OCI-M1 (cell line): ENCODE measurements around the gene L3MBTL4.
"Not testable (repeated sequence)": the region's sequence is repeated elsewhere in the genome, so short reads cannot be mapped to it uniquely, and the experiment has no call there.

ENCODE experiments used
- DNase-seq: peaks from one replicate; lab custom pipeline; 2025; lab: John Stamatoyannopoulos, UW

The L3MBTL4 gene

GRCh38 chr18:6414723-6415417, at the start of gene L3MBTL4:
Gene L3MBTL4 (minus strand): TSS chr18:6414911. CDS start chr18:6311625, 103,286 bp downstream.
- DNase-seq: no peak

DNA sequence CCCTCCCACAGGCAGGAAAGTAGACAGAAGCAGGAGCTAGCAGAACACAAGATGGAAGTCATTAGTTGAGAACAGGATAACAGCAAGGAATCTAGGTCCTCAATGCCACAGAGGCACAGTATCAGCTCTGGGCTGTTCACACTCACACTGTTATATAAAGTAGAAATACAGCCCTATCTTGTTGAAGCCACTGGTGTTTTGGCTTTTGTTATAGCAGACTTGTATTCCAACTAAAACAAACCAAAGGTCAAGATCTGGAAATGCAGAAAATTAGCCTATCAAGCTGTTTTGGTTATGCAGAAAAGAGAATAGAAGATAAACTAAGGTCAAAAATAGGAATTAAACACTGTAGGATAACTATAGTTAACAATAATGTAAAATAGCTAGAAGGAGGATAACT, 37.5 kb upstream of the L3MBTL4 start:
- no peak for DNase-seq

- no peak for DNase-seq
These were observed 34.5 kb upstream of the L3MBTL4 start for GRCh38 chr18:6449213-6449612.

DNA sequence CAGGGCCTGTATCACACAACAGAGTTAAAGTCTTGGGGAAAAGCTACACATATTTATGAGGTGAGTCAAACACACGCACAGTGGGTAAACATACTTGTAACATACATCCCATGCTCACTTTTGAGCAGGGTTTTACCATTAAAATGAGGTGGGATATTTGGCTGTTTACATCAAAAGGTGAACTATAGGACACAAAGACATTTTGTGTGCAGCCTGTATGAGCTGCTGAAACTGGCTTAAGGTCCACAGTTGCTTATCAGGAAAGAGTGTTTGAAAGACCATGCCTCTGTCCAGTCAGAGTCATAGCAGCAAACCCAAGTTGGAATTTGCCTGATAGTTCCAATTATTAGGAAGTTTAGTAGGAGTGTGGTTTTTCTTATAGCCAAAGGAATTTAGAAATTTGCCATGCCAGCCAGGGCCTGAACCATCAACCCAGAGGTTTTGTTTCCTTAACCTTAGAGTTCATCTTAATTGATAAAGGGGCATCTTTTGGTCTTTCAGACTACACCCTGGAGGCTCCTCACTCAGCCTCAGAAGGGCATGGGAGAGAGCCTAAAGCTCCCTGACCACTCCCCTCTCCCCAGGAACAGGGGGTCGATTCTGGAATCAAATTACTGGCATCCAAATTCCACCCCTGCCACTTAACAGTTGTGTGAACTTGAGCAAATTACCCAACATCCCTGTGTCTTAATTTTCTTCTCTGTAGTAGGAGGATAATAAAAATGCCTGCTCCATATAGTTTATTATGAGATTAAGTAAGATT, 29.9 kb upstream of the L3MBTL4 start:
- DNase-seq: no peak

- no peak for DNase-seq
These were observed 26.5 kb upstream of the L3MBTL4 start for GRCh38 chr18:6441200-6441599.

GRCh38 chr18:6437937-6438818, 23.5 kb upstream of the L3MBTL4 start:
- DNase-seq: no peak

DNA sequence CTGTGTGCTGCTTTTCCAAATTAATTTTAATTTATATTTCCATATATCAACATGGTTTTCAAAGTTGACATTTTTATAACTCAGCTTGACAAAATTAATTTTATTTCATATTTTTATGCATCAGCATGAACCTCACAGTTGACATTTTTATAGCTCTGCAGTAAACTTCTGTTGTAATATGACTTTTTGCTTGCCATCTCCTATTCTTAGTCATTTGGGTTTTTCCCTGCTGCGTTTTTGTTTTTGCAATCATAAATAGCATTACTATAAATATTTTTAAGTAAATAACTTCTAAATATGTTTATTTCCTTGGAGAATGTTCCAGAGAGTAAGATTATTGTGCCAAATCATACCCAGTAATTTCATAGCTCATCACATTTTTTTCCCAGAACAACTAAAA, 21.0 kb upstream of the L3MBTL4 start:
- no peak for DNase-seq

GRCh38 chr18:6434987-6435709, 20.4 kb upstream of the L3MBTL4 start:
- DNase-seq: no peak

GRCh38 chr18:6434481-6434880, 19.8 kb upstream of the L3MBTL4 start:
- DNase-seq: no peak

GRCh38 chr18:6431659-6432318, 17.1 kb upstream of the L3MBTL4 start:
- DNase-seq: no peak

- no peak for DNase-seq
These were observed 14.2 kb upstream of the L3MBTL4 start for GRCh38 chr18:6428851-6429395.

DNA sequence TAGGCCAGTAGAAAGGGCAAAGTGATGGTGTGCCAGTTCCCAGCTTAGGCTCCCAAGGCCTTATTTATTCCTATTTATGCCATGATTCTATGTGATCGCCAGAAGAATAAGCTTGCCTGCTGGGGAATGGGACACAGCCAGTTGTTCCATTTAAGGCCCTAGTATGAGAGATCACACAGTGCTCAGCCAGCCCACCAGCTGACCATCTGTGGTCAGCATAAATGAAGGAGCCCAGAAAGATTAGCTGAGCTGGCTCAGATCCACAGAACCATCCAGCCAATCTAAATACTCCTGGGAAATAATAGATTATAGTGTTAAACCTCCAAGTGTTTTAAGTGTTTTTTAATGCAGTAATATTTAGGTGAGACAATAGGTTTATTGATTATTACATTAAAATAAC, 12.6 kb upstream of the L3MBTL4 start:
- DNase-seq: no peak

DNA sequence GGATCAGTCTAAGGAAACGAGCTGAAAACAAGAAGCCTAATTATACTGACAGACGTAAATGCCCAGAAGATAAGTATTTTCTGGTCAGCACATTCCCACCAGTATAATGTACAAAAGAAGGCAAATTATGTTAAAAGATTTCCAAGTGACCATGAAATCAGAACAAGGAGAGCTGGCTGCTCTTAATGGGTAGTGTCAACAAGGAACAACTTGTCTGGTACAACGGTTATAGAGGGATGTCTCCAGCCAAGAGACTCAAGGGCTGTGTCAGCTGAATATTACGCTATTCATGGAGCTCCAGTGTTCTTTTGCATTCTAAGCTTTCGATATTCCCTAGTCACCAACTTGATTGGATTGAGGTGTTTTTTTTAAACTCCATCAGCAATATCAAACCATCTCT, 8.6 kb upstream of the L3MBTL4 start:
- no peak for DNase-seq

DNA sequence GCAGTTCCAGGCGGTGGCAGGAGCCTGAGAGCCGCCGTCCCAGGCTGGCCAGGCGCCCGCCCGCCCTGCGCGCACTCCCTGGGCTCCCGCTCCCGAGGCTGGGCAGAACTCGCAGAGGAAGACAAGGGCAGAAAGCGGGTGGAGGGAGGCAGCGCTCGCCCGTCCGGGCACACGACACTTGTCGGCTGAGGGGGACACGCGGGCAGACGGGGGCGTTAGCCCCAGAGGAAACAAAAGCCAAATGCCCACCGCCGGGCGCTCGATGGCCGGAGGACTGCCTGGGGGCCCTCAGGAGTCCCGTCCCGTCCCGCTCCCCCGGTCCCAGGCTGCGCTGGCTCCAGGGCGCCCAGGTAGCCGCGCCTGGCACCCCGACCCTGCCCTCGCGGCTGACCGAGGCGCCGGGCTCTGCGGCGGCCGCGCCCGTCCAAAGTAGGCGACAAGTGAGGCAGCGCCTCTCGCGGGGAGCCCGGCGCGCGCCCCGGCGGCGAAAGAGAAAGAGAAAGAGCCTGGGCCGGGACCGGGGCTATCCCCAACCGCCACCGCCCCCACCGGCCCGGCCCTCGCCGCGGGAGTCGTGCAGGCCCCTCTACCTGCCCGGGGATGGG, 491 bp downstream of the L3MBTL4 start:
- DNase-seq: no peak

DNA sequence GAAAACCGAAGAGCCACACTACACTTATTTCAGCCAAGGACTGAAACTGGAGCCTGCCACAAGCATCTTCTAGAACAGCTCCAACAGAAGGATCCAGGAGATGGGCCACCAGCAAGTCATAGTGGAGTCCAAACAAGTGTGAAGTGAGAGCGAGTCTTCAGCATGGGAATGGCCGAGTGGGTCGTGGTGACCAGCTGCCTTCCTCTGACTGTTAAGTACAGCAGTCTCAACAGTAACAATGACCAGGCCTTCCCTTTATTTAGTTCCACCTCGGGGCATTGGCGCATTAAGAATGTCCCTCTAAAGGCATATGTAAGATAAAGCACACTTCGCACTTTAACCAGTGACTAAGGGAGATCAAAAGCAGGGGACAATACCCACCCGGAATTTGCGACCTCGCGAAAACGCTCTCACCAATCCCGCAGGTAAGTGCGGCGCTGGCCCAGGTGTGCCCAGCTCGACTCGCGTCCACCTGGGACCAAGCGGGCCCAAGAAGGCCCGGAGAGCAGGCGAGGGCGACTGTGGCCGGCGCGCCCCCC, 1.1 kb downstream of the L3MBTL4 start:
- no peak for DNase-seq

DNA sequence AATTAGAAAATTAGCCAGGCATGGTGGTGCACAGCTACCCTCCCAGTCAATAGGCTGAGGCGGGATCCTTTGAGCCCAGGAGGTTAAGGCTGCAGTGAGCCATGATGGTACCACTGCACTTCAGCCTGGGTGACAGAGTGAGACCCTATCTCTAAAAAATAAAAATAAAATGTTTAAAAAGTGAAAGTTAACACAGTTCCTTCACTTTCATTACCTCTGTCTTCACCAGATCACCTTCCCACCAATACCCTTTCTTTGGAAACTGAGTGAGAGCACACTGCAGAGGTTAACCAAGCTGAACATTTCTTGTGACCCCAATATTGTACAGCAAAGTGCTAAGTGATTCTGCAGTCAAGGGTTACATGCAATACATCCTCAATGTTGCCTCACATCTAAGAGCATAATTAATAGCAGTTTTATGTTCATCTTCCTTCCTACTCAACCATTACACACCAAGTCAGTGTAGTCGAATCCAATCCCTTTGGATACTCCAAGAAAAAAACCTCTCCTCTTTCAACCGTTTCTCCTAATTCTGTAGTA, 1.7 kb downstream of the L3MBTL4 start:
- DNase-seq: no peak

- DNase-seq: no peak
These were observed 3.3 kb downstream of the L3MBTL4 start for GRCh38 chr18:6411382-6411781.

GRCh38 chr18:6409933-6410332, 4.8 kb downstream of the L3MBTL4 start:
- DNase-seq: no peak

DNA sequence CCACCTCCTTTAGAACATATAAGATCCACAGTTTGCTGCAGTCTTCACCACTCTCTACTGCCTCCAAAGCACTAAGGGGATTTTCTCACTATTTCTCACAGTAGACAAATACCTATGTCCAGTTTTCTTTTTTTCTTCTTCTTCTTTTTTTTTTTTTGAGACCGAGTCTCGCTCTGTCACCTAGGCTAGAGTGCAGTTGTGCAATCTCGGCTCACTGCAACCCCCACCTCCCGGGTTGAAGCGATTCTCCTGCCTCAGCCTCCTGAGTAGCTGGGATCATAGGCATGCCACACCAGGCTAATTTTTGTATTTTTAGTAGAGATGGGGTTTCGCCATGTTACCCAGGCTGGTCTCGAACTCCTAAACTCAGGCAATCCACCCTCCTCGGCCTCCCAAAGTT, 6.2 kb downstream of the L3MBTL4 start:
- DNase-seq: not testable (repeated sequence)

DNA sequence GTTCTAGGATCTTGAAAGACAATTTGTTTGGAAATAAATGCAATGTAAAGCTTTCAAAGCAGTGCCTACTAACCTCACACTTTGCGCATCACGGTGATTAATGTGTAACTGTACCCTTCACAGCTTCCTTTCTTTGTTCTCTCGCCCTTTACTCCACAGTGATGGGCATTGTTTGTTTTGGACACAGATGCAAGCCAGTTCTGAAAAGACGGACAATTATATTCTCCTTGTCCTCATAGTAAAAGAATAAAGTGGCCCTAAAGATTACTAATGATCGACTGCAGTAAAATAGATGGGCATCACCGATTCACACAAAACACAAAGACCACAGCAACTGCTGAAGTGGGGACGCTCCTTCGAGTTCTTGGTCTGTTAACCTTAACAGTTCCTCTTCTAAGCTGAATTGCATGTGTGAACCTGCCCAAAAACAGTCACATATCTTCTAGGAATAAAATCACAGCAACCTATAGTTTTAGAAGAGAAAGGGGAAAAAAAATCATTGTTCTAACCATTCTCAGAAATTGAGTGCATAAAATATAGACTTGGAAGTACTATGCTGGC, 7.7 kb downstream of the L3MBTL4 start:
- DNase-seq: no peak
